Esophagus squamous epithelium (tissue), 5 donors: Measurements from ENCODE around the gene WDR26. TPM values are rescaled to one million over a fixed set of nuclear protein-coding genes. Genes with fewer than 3 reads are reported as not detected.

Experiments used
- DNase-seq: peaks from one replicate; lab custom pipeline; 2025; lab: John Stamatoyannopoulos, UW
- H3K27ac ChIP-seq, 4 donors: fragments of 200-600 bp; sonication (generic); one replicate each; pipeline ENCODE4 v1.5.1; 2016 to 2019; ENCODE audit warnings: mild to moderate bottlenecking in 1 of 4
- H3K27me3 ChIP-seq, 4 donors: fragments of 200-600 bp; sonication (generic); 1 replicate in 3 of 4; 2 replicates in 1 of 4; pipeline versions ENCODE4 v1.5.1 to v1.6.0; 2017 to 2021; ENCODE audit warnings: antibody characterized with exemption in 1 of 4
- H3K36me3 ChIP-seq, 3 donors: fragments of 200-600 bp; sonication (generic); one replicate each; pipeline ENCODE4 v1.5.1; 2016 to 2019
- H3K4me1 ChIP-seq, 3 donors: fragments of 200-600 bp; sonication (generic); one replicate each; pipeline ENCODE4 v1.5.1; 2017 to 2019
- H3K4me3 ChIP-seq, 4 donors: fragments of 200-600 bp; sonication (generic); 1 replicate in 3 of 4; 2 replicates in 1 of 4; pipeline ENCODE4 v1.5.1; 2016 to 2019; ENCODE audit warnings: mild to moderate bottlenecking in 2 of 4, moderate library complexity in 1 of 4
- H3K9me3 ChIP-seq, 3 donors: fragments of 200-600 bp; sonication (generic); one replicate each; pipeline ENCODE4 v1.5.1; 2016 to 2019
- POLR2A ChIP-seq, 4 donors: fragments of 450-650 bp; IDR thresholded peaks; one replicate each; pipeline ENCODE4 v1.6.1; 2017; ENCODE audit warnings: antibody characterized with exemption in 4 of 4, mild to moderate bottlenecking in 4 of 4, moderate library complexity in 3 of 4
- WGBS, 2 donors: methylation state at CpG; one replicate each; pipeline ENCODE4 v1.1.5; 2018; 5-methylcytosine and 5-hydroxymethylcytosine counted together
- intact Hi-C: fragments of 100-400 bp; cut with DNase I; formaldehyde crosslinking; loops from one replicate; pipeline ENCODE4 v1.15.0; 2022
- total RNA-seq, 4 donors: library from RNA; depleted of rRNA; stranded (reverse); fragments of >200 nt; gene quantifications; one replicate each; pipeline ENCODE4 v1.1.0, GENCODE V29; 2016
- TF ChIP-seq, protein P1 (sequence below), 6 experiments: fragments of 450-650 bp in 4 of 6; fragments of 200-600 bp in 2 of 6; sonication (generic) in 2 of 6; IDR thresholded peaks; one replicate each; pipeline ENCODE4 v1.5.1; 2016 to 2019; ENCODE audit warnings: antibody characterized with exemption in 6 of 6, mild to moderate bottlenecking in 4 of 6, moderate library complexity in 4 of 6
- donor health status: DM: yes; HTN: yes; CAD: no.

Gene WDR26
- total RNA-seq, 4 donors from 2014 or later: 38.3 to 111 (median 61.9) TPM

DNA sequence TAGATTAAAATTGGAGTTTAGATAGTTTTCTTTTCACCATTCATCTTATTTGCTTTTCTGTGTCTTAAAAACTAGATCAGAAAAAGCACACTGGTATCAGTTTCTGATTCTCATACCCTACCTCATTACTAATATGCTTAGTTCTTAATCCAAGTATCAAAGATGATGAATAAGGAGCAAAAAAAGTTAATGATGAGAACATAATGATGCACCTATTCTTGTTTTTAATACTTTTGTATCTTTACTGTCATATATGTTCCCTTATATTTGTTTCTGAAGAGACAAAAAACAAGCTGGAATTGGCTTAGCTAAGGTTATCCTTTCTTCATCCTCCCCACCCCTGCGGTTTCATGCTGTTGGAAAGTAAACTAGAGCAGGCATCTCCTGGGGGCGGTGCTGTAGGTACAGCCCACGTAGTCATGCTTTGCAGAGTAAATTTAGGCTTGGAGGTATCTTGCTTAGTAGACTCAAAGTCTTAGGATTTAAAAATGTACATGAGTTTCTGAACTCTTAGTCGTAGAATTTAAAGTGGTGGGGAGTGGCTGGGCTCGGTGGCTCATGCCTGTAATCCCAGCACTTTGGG, 61.5 kb downstream of the WDR26 start:
- H3K4me1 ChIP-seq: peaks cover 0 to 11% (median 3%) of the 10 kb centered on the region in 3 donors
- intact Hi-C loops: no loop called here
- peaks cover 8 to 100% (median 29%) of the 10 kb centered on the region in 3 donors for H3K36me3 ChIP-seq
- TF ChIP-seq, protein P1, sequence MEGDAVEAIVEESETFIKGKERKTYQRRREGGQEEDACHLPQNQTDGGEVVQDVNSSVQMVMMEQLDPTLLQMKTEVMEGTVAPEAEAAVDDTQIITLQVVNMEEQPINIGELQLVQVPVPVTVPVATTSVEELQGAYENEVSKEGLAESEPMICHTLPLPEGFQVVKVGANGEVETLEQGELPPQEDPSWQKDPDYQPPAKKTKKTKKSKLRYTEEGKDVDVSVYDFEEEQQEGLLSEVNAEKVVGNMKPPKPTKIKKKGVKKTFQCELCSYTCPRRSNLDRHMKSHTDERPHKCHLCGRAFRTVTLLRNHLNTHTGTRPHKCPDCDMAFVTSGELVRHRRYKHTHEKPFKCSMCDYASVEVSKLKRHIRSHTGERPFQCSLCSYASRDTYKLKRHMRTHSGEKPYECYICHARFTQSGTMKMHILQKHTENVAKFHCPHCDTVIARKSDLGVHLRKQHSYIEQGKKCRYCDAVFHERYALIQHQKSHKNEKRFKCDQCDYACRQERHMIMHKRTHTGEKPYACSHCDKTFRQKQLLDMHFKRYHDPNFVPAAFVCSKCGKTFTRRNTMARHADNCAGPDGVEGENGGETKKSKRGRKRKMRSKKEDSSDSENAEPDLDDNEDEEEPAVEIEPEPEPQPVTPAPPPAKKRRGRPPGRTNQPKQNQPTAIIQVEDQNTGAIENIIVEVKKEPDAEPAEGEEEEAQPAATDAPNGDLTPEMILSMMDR (IDR thresholded peaks at IDR 0.05): no peak
- TF ChIP-seq POLR2A (IDR thresholded peaks at IDR 0.05): no peak
- no peaks in the 10 kb centered on the region for H3K9me3 ChIP-seq
- no peak overlapping the region for H3K27ac ChIP-seq
- no peaks in the 10 kb centered on the region for H3K27me3 ChIP-seq
- no peak overlapping the region for H3K4me3 ChIP-seq
- 83 to 91% methylated on average over 4 to 5 of the region's 5 CpGs for WGBS, 2 donors
- no peak for DNase-seq

DNA sequence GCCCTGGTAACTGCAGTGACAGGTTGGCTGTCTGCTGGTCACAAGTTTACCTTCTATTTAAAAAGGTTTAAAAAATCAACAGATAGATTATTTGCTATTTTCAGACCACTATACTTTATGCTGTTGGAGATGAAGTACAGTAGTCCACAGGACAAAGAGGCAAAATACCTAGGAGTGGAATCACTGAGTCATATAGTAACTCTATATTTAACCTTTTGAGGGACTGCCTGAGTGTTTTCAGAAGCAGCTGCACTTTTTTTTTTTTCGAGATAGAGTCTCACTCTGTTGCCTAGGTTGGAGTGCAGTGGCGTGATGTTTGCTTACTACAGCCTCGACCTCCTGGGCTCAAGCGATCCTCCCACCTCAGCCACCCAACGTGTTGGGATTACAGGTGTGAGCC, 66.2 kb downstream of the WDR26 start:
- Histone ChIP-seq H3K9me3 (no peaks in the 10 kb centered on the region), H3K27me3 (no peaks in the 10 kb centered on the region), H3K27ac (no peak overlapping the region), H3K4me1 (no peaks in the 10 kb centered on the region), H3K4me3 (no peak overlapping the region), H3K36me3 (peaks cover 12 to 90% (median 35%) of the 10 kb centered on the region in 3 donors)
- intact Hi-C loops: loop anchor here (10.0 kb wide), 1 partner anchor 86 kb away; no protein-coding TSS in a partner anchor
- DNase-seq: no peak
- WGBS, 2 donors: 74 to 81% methylated on average over 5 of the region's 5 CpGs
- TF ChIP-seq, protein P1 (IDR thresholded peaks at IDR 0.05): no peak
- TF ChIP-seq POLR2A (IDR thresholded peaks at IDR 0.05): no peak

DNA sequence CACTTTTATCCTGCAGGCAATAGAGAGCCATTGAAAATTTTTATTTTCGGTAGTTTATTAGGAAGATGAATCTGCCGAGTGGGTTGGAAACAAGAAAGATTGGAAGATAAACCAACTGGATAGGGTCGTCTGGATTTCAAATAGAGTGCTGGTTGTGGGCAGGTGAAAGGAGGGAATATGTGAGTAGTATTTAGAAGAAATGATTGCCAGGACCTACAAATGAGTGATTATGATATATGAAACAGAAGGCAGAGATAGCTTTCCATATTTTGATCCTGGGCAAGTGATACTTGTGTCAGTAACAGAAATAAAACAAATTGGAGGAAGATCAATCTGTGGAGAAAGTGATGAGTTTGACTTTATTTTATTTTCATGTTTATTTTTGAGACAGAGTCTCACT, 75.4 kb downstream of the WDR26 start:
- Histone ChIP-seq H3K27ac (no peak overlapping the region), H3K4me3 (no peak overlapping the region), H3K4me1 (peaks cover 9 to 43% (median 20%) of the 10 kb centered on the region in 3 donors), H3K36me3 (peaks cover 0 to 37% (median 0%) of the 10 kb centered on the region in 3 donors), H3K27me3 (no peaks in the 10 kb centered on the region), H3K9me3 (no peaks in the 10 kb centered on the region)
- TF ChIP-seq, protein P1 (IDR thresholded peaks at IDR 0.05): no peak
- WGBS, 2 donors: 66 to 82% methylated on average over 3 of the region's 3 CpGs
- intact Hi-C loops: no loop called here
- DNase-seq: no peak

DNA sequence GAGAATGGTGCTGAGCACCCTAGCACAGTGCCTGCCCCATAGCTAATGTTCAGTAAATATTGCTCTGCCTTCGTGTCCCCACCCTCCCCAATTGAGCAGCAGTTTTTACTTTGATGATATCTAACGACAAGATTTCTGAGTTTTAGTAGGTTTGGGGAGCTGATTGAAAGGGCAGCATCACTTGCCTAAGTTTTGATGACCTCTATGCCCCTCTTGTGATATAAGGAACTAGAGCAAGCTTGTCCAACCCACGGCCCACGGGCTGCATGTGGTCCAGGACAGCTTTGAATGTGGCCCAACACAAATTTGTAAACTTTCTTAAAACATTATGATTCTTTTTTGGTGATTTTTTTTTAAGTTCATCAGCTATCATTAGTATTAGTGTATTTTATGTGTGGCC, 76.4 kb downstream of the WDR26 start:
- intact Hi-C loops: no loop called here
- no peak for TF ChIP-seq POLR2A (IDR thresholded peaks at IDR 0.05)
- TF ChIP-seq, protein P1 (IDR thresholded peaks at IDR 0.05): no peak
- WGBS, 2 donors: 27 to 38% methylated on average over 4 of the region's 4 CpGs
- H3K36me3 ChIP-seq: peaks cover 0 to 28% (median 0%) of the 10 kb centered on the region in 3 donors
- H3K4me1 ChIP-seq: peaks cover 9 to 43% (median 20%) of the 10 kb centered on the region in 3 donors
- H3K27me3 ChIP-seq: no peaks in the 10 kb centered on the region
- no peaks in the 10 kb centered on the region for H3K9me3 ChIP-seq
- peak overlapping the region in 3 of 4 donors; percentile 63 to 96 (median 88) for H3K4me3 ChIP-seq
- H3K27ac ChIP-seq: peak overlapping the region; percentile 86 to 97 (median 92)
- DNase-seq: no peak

GRCh38 chr1:224357626-224358124, 76.9 kb downstream of the WDR26 start:
- intact Hi-C loops: no loop called here
- H3K27ac ChIP-seq: peak overlapping the region; percentile 86 to 97 (median 92)
- peak overlapping the region; percentile 63 to 96 (median 88) for H3K4me3 ChIP-seq
- H3K9me3 ChIP-seq: no peaks in the 10 kb centered on the region
- WGBS, 2 donors: 12 to 13% methylated on average over 9 of the region's 9 CpGs
- H3K36me3 ChIP-seq: peaks cover 0 to 24% (median 0%) of the 10 kb centered on the region in 3 donors
- no peak for DNase-seq
- H3K4me1 ChIP-seq: peaks cover 9 to 43% (median 20%) of the 10 kb centered on the region in 3 donors
- no peaks in the 10 kb centered on the region for H3K27me3 ChIP-seq
- peak in 1 of 4 donors; percentile 7 for TF ChIP-seq POLR2A (IDR thresholded peaks at IDR 0.05)
- TF ChIP-seq, protein P1 (IDR thresholded peaks at IDR 0.05): peak in 3 of 6 experiments; percentile 7 to 20 (median 15)
